HFFc6 (cell line): ENCODE measurements around the gene CGREF1. TPM values are rescaled to one million over a fixed set of nuclear protein-coding genes. Genes with fewer than 3 reads are reported as not detected.
A peak's percentile ranks its signal among the peaks of the same experiment; 100 is the strongest.

Experiments
- DNase-seq: peaks from one replicate; pipeline ENCODE4 v3.0.0-alpha.2; 2018
- H3K27ac Mint-ChIP-seq: 2 replicates; pipeline ENCODE4 v1.8.0; 2020; ENCODE audit warnings: mild to moderate bottlenecking, mixed read lengths
- H3K27me3 Mint-ChIP-seq: 2 replicates; pipeline ENCODE4 v1.8.0; 2021; ENCODE audit warnings: mild to moderate bottlenecking, moderate library complexity, mixed read lengths; ENCODE audit not compliant: insufficient read depth
- H3K36me3 Mint-ChIP-seq: 2 replicates; pipeline ENCODE4 v1.8.0; 2021; ENCODE audit warnings: low read depth, mixed read lengths
- H3K4me1 Mint-ChIP-seq: 2 replicates; pipeline ENCODE4 v1.8.0; 2020; ENCODE audit warnings: low read depth, mixed read lengths
- H3K4me3 Mint-ChIP-seq: 2 replicates; pipeline ENCODE4 v1.8.0; 2020; ENCODE audit warnings: mild to moderate bottlenecking, moderate library complexity, mixed read lengths
- H3K9me3 Mint-ChIP-seq: 2 replicates; pipeline ENCODE4 v1.8.0; 2020; ENCODE audit warnings: mild to moderate bottlenecking, mixed read lengths
- CTCF ChIP-seq: fragments of 200-600 bp; sonication (generic); IDR thresholded peaks from 2 replicates; pipeline ENCODE4 v1.5.0; 2021; ENCODE audit warnings: antibody characterized with exemption, mild to moderate bottlenecking
- total RNA-seq, 6 experiments: library from RNA; stranded (reverse); fragmentation: NEBNext Ultra II Directional; extraction: Animal tissue kit (Norgen Biotek cat#: 25700); gene quantifications; 2 replicates in 1 of 6; 3 replicates in 5 of 6; pipeline ENCODE4 v1.2.3, GENCODE V29; 2021

CGREF1 gene
- total RNA-seq, 6 experiments from 2014 or later = 0.12 TPM; not detected in 5

DNA sequence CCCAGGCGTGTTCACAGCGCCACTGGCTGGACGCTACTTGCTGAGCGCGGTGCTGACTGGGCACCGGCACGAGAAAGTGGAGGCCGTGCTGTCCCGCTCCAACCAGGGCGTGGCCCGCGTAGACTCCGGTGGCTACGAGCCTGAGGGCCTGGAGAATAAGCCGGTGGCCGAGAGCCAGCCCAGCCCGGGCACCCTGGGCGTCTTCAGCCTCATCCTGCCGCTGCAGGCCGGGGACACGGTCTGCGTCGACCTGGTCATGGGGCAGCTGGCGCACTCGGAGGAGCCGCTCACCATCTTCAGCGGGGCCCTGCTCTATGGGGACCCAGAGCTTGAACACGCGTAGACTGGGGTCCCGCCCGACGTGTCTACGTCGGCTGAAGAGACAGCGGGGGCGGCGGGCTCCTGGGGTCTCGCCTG lies 33.2 kb downstream of the CGREF1 start:
- H3K27me3 Mint-ChIP-seq = peaks cover 3% of the 10 kb centered on the region
- H3K4me1 Mint-ChIP-seq = peaks cover 27% of the 10 kb centered on the region

GRCh38 chr2:27085062-27085672 lies 33.8 kb downstream of the CGREF1 start:
- Mint-ChIP-seq H3K4me3 (peak overlapping the region; percentile 62), H3K9me3 (no peaks in the 10 kb centered on the region), H3K4me1 (peaks cover 32% of the 10 kb centered on the region), H3K27ac (peak overlapping the region; percentile 41), H3K27me3 (peaks cover 3% of the 10 kb centered on the region), H3K36me3 (peaks cover 9% of the 10 kb centered on the region; the same call in 1 of the 2 replicates)
- TF ChIP-seq CTCF = no peak; the same call in 1 of the 2 replicates
- no peak for DNase-seq

More for the DNA sequence above, 33.2 kb downstream of the CGREF1 start:
- Mint-ChIP-seq H3K9me3 (no peaks in the 10 kb centered on the region), H3K27ac (peak overlapping the region; percentile 41), H3K4me3 (peak overlapping the region; percentile 62), H3K36me3 (peaks cover 7% of the 10 kb centered on the region; the same call in 1 of the 2 replicates)
- TF ChIP-seq CTCF = peak; percentile 57; the same call in 1 of the 2 replicates
- DNase-seq = peak; percentile 46

DNA sequence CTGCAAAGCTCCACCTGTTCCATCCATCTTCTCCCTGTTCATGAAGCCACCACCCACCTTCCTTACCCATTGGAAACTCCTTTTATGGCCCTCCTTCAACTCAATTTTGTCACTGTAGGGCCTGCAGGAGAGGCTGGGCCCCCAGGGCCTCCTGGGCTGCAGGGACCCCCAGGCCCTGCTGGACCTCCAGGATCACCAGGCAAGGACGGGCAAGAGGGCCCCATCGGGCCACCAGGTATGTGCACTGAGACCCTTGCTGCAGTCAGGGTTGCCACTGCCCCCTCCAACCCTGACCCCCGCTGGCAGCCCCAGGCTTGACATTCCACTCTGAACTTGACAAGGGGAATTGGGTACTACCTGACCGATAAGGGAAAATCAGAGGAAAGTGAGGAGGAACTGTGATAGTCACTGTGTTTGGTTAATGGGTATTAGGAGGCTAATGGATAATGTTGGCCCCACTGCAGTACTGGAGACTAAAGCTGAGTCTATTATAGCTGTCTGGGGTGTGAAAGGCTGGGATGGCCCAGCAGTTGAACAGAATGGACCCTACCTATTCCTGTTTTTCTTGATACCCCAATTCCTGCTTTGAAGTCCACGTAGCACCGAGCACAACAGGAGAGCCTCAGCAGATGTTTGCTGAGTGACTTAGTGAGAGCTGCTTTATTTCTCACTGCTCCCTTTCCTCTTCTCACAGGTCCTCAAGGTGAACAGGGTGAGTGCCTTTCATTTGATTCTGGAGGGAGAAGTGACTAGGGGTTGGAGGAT lies 34.4 kb downstream of the CGREF1 start:
- Mint-ChIP-seq H3K4me1 (peaks cover 39% of the 10 kb centered on the region), H3K36me3 (peaks cover 12% of the 10 kb centered on the region; the same call in 1 of the 2 replicates), H3K9me3 (no peaks in the 10 kb centered on the region), H3K27me3 (peaks cover 3% of the 10 kb centered on the region), H3K4me3 (no peak overlapping the region), H3K27ac (no peak overlapping the region)
- no peak for DNase-seq
- TF ChIP-seq CTCF = no peak

- Mint-ChIP-seq H3K9me3 (no peaks in the 10 kb centered on the region), H3K4me3 (no peak overlapping the region), H3K27ac (no peak overlapping the region), H3K27me3 (peaks cover 3% of the 10 kb centered on the region), H3K36me3 (peaks cover 12% of the 10 kb centered on the region; the same call in 1 of the 2 replicates), H3K4me1 (peaks cover 40% of the 10 kb centered on the region)
- no peak for TF ChIP-seq CTCF
- no peak for DNase-seq
These were observed 35.3 kb downstream of the CGREF1 start for GRCh38 chr2:27083410-27084296.

- no peak overlapping the region for H3K27ac Mint-ChIP-seq
- no peak for DNase-seq
- H3K36me3 Mint-ChIP-seq = peaks cover 12% of the 10 kb centered on the region; the same call in 1 of the 2 replicates
- H3K4me3 Mint-ChIP-seq = no peak overlapping the region
- no peaks in the 10 kb centered on the region for H3K9me3 Mint-ChIP-seq
- H3K4me1 Mint-ChIP-seq = peaks cover 46% of the 10 kb centered on the region
- TF ChIP-seq CTCF = no peak
- H3K27me3 Mint-ChIP-seq = peaks cover 3% of the 10 kb centered on the region
These were observed 36.0 kb downstream of the CGREF1 start for GRCh38 chr2:27082773-27083409.
